Umbilical cord (tissue), 2 donors: ENCODE data around the gene PJVK. TPM values are rescaled to one million over a fixed set of nuclear protein-coding genes. Genes with fewer than 3 reads are reported as not detected.
"Not testable (repeated sequence)": the region's sequence is repeated elsewhere in the genome, so short reads cannot be mapped to it uniquely, and the experiment has no call there.

Source experiments
- DNase-seq: peaks from one replicate; pipeline ENCODE4 v3.0.0-alpha.2; 2015; ENCODE audit warnings: low spot score
- total RNA-seq: library from RNA; depleted of rRNA; stranded (reverse); fragments of >200 nt; gene quantifications from one replicate; pipeline ENCODE4 v1.2.3, GENCODE V29; 2014; ENCODE audit warnings: low replicate concordance; ENCODE audit not compliant: insufficient read depth

The PJVK gene
- total RNA-seq, 1 donor from 2014 or later = 18.1 TPM

GRCh38 chr2:178429336-178429735 lies 21.8 kb upstream of the PJVK start:
- DNase-seq = no peak

- no peak for DNase-seq
Observed at GRCh38 chr2:178436662-178437061, 14.5 kb upstream of the PJVK start.

- no peak for DNase-seq
Observed at GRCh38 chr2:178441426-178441825, 9.8 kb upstream of the PJVK start.

- no peak for DNase-seq
Observed at GRCh38 chr2:178448968-178449661, 2.1 kb upstream of the PJVK start.

- DNase-seq = no peak
Observed at GRCh38 chr2:178449700-178450523, 1.3 kb upstream of the PJVK start.

- no peak for DNase-seq
Observed at GRCh38 chr2:178450524-178450773, 729 bp upstream of the PJVK start.

- no peak for DNase-seq
Observed at GRCh38 chr2:178452334-178452733, 1.2 kb downstream of the PJVK start.

GRCh38 chr2:178452870-178453269 lies 1.7 kb downstream of the PJVK start:
- no peak for DNase-seq

GRCh38 chr2:178455947-178456346 lies 4.8 kb downstream of the PJVK start:
- no peak for DNase-seq

- DNase-seq = no peak
Observed at GRCh38 chr2:178457390-178457886, 6.3 kb downstream of the PJVK start.

GRCh38 chr2:178469219-178469849 lies 18.2 kb downstream of the PJVK start:
- no peak for DNase-seq

GRCh38 chr2:178471313-178471712 lies 20.1 kb downstream of the PJVK start:
- not testable (repeated sequence) for DNase-seq

- no peak for DNase-seq
Observed at GRCh38 chr2:178473373-178473772, 22.2 kb downstream of the PJVK start.

- DNase-seq = no peak
Observed at GRCh38 chr2:178473931-178474330, 22.8 kb downstream of the PJVK start.

- DNase-seq = no peak
Observed at GRCh38 chr2:178474560-178474959, 23.4 kb downstream of the PJVK start.

GRCh38 chr2:178476477-178476876 lies 25.3 kb downstream of the PJVK start:
- DNase-seq = no peak

GRCh38 chr2:178477443-178478129 lies 26.4 kb downstream of the PJVK start:
- DNase-seq = peak; percentile 22

GRCh38 chr2:178478130-178478438 lies 26.9 kb downstream of the PJVK start:
- DNase-seq = no peak

- DNase-seq = peak; percentile 91
Observed at GRCh38 chr2:178478439-178479274, 27.5 kb downstream of the PJVK start, which contains the start of gene FKBP7. TSS of gene FKBP7 (minus strand) at chr2:178478600. CDS start at chr2:178478499, 101 bp downstream.

GRCh38 chr2:178479275-178479616 lies 28.1 kb downstream of the PJVK start:
- no peak for DNase-seq

GRCh38 chr2:178479758-178480226 lies 28.6 kb downstream of the PJVK start:
- DNase-seq = no peak
